ENCODE measurements around the gene MYOG.

The MYOG gene

GRCh38 chr1:203069030-203069747 is 16.6 kb downstream of the MYOG start:
- DNase-seq: no peak

GRCh38 chr1:203066965-203067364 is 18.8 kb downstream of the MYOG start:
- no peak for DNase-seq

GRCh38 chr1:203065986-203066385 is 19.8 kb downstream of the MYOG start:
- no peak for DNase-seq

GRCh38 chr1:203065191-203065590 is 20.6 kb downstream of the MYOG start:
- no peak for DNase-seq

GRCh38 chr1:203063287-203063686 is 22.5 kb downstream of the MYOG start:
- DNase-seq: no peak

- DNase-seq: no peak
These were observed 25.7 kb downstream of the MYOG start for GRCh38 chr1:203060115-203060514.

GRCh38 chr1:203059485-203059884 is 26.3 kb downstream of the MYOG start:
- no peak for DNase-seq

- no peak for DNase-seq
These were observed 27.2 kb downstream of the MYOG start for GRCh38 chr1:203058676-203058935.

GRCh38 chr1:203057911-203058675 is 27.7 kb downstream of the MYOG start:
- DNase-seq: no peak

GRCh38 chr1:203056516-203056915 is 29.3 kb downstream of the MYOG start:
- peak; percentile 16 for DNase-seq

GRCh38 chr1:203056012-203056411 is 29.8 kb downstream of the MYOG start:
- no peak for DNase-seq

GRCh38 chr1:203055161-203055799 is 30.5 kb downstream of the MYOG start:
- peak; percentile 29 for DNase-seq

- DNase-seq: no peak
These were observed 31.2 kb downstream of the MYOG start for GRCh38 chr1:203054642-203055041.

GRCh38 chr1:203054184-203054583 is 31.6 kb downstream of the MYOG start:
- no peak for DNase-seq

GRCh38 chr1:203052601-203053000 is 33.2 kb downstream of the MYOG start:
- DNase-seq: no peak

GRCh38 chr1:203051841-203052324 is 33.9 kb downstream of the MYOG start:
- no peak for DNase-seq

- DNase-seq: no peak
These were observed 35.0 kb downstream of the MYOG start for GRCh38 chr1:203050826-203051225.

- peak; percentile 23 for DNase-seq
These were observed 36.1 kb downstream of the MYOG start for GRCh38 chr1:203049576-203050180.

GRCh38 chr1:203049077-203049476 is 36.7 kb downstream of the MYOG start:
- DNase-seq: no peak

GRCh38 chr1:203048555-203049051 is 37.2 kb downstream of the MYOG start:
- no peak for DNase-seq

GRCh38 chr1:203048086-203048485 is 37.7 kb downstream of the MYOG start:
- DNase-seq: no peak

- peak; percentile 43 for DNase-seq
These were observed 38.7 kb downstream of the MYOG start for GRCh38 chr1:203046984-203047630.
